Lower leg skin (tissue), 3 donors: ENCODE data around the gene POLR3C.

Experiments used
- POLR2A ChIP-seq, 2 donors: fragments of 450-650 bp; IDR thresholded peaks; one replicate each; pipeline ENCODE4 v1.6.1; 2016 to 2017; ENCODE audit warnings: antibody characterized with exemption in 2 of 2, mild to moderate bottlenecking in 1 of 2, moderate library complexity in 1 of 2
- TF ChIP-seq, protein P1 (sequence below), 3 donors: fragments of 450-650 bp; IDR thresholded peaks; one replicate each; pipeline ENCODE4 v1.5.1; 2016; ENCODE audit warnings: antibody characterized with exemption in 3 of 3, mild to moderate bottlenecking in 3 of 3, moderate library complexity in 2 of 3

DNA sequence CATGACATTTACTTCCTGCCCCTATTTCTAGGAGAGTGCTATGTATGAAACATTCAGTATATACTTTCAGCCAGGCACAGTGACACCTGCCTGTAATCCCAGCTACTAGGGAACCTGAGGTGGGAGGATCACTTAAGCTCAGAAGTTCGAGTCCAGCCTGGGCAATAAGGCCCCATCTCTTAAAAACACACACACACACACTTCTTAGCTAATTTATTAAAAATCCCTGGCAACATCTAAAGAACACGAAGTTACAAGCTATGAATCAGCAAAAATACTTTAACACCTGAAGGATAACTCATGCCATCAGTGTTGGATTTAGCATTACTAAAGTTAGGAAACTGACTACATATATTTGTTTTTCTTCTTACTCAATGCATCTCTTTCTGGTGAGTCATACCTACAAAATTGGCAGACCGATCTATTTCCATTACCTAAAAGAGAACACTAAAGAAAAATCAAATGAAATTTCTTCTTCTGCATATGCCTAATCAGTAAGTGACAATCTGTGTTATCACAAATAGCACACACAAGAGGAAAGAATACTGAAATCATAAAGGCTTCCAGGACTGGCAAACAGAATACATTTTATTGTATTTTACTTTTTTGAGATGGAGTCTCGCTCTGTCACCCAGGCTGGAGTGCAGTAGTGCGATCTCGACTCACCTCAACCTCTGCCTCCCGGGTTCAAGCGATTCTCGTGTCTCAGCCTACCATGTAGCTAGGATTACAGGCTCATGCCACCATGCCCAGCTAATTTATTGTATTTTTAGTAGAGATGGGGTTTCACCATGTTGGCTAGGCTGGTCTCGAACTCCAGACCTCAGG lies 41.5 kb upstream of the POLR3C start:
- TF ChIP-seq, protein P1, sequence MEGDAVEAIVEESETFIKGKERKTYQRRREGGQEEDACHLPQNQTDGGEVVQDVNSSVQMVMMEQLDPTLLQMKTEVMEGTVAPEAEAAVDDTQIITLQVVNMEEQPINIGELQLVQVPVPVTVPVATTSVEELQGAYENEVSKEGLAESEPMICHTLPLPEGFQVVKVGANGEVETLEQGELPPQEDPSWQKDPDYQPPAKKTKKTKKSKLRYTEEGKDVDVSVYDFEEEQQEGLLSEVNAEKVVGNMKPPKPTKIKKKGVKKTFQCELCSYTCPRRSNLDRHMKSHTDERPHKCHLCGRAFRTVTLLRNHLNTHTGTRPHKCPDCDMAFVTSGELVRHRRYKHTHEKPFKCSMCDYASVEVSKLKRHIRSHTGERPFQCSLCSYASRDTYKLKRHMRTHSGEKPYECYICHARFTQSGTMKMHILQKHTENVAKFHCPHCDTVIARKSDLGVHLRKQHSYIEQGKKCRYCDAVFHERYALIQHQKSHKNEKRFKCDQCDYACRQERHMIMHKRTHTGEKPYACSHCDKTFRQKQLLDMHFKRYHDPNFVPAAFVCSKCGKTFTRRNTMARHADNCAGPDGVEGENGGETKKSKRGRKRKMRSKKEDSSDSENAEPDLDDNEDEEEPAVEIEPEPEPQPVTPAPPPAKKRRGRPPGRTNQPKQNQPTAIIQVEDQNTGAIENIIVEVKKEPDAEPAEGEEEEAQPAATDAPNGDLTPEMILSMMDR (IDR thresholded peaks at IDR 0.05), result no peak
- TF ChIP-seq POLR2A (IDR thresholded peaks at IDR 0.05), result no peak
